Astrocyte of the hippocampus (primary cell): ENCODE measurements around the gene GSN.

ENCODE experiments used
- DNase-seq: peaks from one replicate; pipeline ENCODE4 v3.0.0; 2011; ENCODE audit warnings: low read depth, low spot score

Gene GSN

DNA sequence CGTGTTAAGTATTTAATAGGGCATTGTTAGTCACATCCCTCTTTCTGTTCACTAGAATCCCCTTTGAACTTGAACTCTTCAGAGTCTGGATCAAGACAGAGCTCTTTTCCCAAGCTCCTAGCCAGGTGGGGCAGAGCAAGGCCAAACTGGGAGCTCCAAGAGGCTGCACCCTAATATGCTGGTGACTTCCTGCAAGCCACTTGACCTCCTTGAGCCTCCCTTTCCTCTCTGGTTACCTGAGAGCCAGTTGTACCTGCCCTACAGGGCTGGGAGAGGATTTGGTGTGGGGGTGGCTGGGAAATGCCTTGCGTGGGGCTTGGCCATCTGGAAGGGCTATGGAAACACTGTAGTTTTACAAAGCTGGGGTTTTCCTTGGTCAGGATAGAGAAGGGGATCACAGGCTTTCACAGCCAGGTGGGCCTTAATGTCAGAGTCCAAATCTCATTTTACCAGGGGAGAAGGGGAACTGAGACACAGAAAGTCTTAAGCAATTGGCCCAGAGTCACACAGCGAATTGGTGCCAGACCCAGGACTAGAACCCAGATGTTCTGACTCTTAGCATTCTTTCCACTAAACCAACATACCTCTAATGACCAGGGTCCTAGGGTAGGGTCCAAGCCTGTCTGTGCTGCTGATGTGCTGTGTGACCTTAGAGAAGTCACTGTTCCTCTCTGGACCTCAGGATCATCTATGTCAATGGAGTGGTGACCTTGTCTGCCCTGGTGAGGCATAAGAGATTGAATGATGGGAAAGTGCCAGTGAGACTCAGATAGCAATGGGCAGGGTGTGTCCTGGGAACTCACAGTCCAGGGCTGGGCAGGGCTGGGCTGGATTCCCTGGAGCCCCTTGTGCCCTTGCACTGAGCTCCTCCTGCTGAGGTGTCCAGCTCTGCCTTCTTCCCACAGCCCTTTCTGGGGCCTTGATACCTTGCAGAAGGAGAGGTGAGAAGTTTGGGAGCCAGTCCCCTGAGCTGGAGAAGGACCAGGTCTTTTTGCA lies 35.8 kb downstream of the GSN start:
- DNase-seq, result no peak

GRCh38 chr9:121304707-121305106 lies 36.7 kb downstream of the GSN start:
- no peak for DNase-seq

DNA sequence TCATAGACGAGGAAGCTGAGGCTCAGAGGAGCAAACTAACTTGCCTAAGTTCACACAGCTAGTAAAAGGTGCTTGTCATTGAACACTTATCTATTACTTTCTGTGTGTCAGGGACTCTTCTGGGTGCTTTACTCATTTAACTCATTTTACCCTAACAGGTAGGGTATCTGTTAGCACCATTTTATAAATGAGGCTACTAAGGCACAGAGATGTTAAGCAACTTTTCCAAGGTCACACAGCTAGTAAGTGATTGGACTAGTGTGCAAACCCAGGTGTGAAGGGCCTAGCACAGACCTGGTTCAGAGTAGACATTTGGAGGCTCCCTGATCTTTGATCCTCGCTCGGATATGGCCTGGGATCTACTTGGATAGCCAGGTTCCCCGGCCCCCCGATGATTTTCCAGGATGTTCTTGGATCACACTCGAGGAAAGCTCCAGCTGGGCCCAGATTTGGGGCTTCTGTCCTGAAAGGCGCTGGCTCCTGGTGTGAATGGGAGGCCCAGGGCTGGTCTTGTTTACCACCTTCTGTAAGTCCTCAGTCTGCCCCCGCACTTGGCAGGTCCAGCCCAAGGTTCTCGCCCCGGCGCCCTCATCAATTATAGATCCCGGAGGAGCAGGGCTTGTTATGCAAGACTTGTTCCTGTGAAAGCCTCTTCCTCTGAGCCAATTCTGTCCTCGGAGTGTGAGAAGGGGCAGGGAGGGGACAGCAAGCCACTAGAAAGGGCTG lies 37.5 kb downstream of the GSN start:
- DNase-seq, result no peak

DNA sequence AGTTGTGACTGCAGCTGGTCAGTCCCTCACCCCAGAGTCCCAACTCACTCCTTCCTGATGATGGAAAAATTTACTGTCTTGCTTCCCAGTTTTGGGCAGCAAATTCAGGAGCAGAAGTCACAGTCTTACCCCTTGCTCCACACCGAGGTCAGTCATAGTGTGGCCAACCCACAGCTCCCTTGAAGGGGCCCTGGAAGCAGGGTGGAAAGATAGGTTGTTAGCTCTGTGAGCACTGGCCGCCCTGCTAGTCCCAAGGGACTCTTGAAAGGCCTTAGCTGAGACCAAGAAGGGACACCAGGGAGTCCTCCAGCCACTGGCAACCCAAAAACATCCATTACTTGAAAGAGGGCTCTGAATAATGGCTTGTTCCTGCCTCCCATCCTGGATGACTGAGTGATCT lies 40.0 kb downstream of the GSN start:
- no peak for DNase-seq

DNA sequence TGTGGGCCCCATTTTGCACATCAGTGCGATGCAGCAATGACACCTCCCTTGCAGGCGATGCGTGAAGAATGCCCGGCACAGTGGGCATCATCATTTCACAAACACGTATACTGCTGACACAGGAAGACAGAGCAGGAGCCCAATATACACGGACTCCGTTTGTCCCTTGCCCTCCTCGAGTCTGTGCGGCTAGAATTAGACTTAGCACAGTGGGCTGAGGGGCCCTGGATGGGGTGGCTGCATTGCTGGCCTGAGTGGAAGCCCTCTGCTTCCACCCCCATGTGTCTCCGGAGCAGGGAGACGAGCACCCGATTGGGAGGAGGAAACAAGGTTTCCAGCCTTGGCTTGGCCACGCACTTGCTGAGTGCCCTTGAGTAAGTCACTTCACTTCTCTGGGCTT lies 40.8 kb downstream of the GSN start:
- DNase-seq, result no peak

GRCh38 chr9:121309171-121309570 lies 41.2 kb downstream of the GSN start:
- no peak for DNase-seq

DNA sequence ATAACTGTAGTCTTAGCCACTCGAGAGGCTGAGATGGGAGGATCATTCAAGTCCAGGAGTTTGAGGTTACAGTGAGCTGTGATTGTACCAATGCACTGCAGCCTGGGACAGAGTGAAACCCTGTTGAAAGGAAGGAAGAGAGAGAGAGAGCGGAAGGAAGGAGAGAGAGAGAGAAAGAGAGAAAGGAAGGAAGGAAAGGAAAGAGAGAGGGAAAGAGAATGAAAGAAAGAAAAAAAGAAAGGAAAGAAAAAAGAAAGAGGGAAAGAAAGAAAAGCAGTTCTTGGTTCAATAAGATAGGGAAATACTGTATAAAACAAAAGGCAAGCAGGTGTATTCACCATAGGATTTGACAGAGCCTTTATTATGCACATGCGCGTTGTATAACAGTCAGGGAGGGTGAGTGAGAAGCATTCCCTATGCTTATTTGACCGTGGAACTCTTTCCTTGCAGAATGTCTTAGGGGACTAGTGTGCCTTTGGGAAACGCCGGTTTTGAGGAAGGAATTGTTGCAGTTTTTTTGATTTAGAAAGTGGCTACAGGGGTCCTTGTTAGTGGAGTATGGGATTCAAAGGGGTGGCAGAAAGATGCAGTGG lies 42.0 kb downstream of the GSN start:
- no peak for DNase-seq

- no peak for DNase-seq
Measured at GRCh38 chr9:121310571-121310970, 42.6 kb downstream of the GSN start.

DNA sequence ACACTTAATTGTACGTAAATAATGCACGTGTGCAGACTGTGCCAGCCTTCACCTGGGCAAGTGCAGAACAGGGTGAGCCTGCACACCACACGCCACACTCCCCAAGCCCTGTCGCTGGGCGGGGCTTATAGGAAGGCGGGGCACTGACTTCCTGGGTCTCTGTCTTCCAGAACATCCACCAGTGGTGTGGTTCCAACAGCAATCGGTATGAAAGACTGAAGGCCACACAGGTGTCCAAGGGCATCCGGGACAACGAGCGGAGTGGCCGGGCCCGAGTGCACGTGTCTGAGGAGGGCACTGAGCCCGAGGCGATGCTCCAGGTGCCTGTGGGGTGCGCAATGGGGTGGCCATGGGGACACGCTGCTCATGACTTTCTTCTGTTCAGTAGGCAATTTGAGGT lies 44.2 kb downstream of the GSN start:
- DNase-seq, result no peak

- no peak for DNase-seq
Measured at GRCh38 chr9:121313458-121314152, 45.6 kb downstream of the GSN start.

GRCh38 chr9:121316378-121316777 lies 48.4 kb downstream of the GSN start:
- DNase-seq, result no peak

DNA sequence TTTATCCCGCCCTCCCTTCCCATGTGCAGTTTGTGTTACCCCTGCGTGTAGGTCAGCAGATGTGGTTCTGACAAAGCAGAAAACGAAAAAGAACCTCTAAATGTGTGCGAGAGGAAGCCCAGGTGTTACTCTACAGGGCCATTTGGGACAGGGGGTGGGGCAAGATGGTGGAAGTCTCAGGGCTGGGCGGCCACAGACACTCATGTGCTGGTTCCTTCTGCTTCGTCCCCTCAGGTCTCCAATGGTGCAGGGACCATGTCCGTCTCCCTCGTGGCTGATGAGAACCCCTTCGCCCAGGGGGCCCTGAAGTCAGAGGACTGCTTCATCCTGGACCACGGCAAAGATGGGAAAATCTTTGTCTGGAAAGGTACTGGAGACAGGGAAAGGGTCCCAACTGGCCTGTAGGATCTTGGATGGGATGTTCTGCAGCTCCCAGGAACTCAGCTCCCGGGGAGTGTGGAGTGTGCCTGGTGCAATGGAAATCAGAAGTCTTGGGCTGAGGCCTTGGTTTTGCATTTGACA lies 49.0 kb downstream of the GSN start:
- DNase-seq, result no peak

GRCh38 chr9:121317737-121318630 lies 50.0 kb downstream of the GSN start:
- no peak for DNase-seq

DNA sequence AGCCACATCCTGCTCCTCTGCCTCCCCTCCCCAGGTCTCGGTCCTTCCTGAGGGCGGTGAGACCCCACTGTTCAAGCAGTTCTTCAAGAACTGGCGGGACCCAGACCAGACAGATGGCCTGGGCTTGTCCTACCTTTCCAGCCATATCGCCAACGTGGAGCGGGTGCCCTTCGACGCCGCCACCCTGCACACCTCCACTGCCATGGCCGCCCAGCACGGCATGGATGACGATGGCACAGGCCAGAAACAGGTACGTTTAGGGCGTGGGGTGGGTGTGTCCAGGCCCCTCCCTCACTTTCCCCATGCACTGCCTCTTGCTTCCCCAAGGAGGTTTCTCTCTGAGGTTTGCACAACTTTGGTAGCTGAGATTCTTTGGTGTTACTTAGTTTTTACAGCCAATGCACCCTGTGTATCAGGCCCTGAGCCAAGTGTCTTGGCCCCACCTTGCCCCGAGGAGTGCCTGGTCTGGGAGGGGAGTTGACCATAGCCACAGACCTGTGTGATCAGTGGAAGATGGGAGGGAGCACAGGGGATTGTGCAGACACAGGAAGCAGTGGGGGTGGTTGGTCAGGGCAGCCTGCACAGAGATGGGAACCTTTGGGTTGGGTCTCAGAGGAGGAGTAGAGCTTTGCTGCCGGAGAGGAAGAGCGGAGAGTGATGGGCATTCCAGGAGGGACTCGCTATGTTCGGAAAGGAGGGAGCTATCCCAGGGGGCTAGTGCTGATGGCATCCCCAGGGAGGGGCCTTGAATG lies 50.8 kb downstream of the GSN start:
- DNase-seq, result no peak

- no peak for DNase-seq
Measured at GRCh38 chr9:121319383-121319780, 51.4 kb downstream of the GSN start.

GRCh38 chr9:121321016-121321503 lies 53.1 kb downstream of the GSN start:
- peak; percentile 42 for DNase-seq

DNA sequence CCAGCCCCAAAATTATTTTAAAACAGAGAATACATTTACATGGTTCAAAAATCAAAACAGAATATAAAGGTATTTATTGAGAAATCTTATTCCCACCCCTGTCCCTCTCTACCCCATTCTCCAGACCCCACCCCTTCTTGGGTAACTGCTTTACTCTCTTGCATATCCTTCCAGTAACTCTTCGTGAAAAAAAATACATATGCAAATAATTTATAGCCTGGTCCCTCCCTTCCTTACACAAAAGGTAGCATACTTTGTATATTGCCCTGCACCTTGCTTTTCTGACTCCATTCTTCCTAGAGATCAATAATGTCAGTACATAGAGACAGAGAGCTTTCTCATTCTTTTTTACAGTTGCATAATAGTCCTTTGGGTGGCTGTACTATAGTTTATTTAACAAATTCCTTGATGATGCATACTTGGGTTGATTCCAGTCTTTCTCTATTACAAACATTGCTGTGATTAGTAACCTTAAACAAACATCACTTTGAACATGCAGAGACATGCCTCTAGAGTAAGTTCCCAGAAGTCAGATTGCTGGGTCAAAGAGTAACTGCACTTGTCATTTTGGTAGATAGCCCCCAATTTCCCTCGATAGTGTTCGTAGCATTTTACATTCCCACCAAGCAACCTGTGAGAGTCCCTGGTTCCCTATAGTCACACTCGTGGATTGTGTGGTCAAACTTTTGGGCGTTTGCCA lies 54.2 kb downstream of the GSN start:
- DNase-seq, result peak; percentile 77

DNA sequence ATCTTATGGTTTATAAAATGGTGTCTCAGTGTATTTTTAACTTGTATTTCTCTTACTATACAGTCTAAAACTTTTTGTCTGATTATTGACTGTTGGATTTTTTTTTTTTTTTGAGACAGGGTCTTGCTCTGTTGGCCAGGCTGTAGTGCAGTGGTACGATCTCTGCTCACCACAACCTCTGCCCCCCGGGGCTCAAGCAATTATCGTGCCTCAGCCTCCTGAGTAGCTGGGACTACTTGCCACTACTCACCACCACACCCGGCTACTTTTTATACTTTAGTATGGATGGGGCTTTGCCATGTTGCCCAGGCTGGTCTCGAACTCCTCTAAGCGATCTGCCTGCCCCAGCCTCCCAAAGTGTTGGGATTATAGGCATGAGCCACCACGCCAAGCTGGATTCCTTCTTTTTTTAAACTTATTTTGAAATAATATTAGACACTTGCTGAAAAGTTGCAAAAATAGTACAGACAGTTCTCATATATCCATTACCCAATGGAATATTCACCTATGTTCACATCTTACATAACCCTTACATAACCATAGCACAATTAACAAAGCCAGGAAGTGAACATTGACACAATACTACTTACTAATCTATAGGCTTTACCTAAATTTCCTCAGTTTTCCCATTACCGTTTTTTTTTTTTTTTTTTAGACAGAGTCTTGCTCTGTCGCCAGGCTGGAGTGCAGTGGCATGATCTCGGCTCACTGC lies 54.9 kb downstream of the GSN start:
- DNase-seq, result no peak
